SK-N-SH (cell line): Measurements from ENCODE around the gene KLHDC7B. TPM values are rescaled to one million over a fixed set of nuclear protein-coding genes. Genes with fewer than 3 reads are reported as not detected.

ENCODE experiments used
- CTCF ChIA-PET: fragments of 300-600, 350-600 bp; formaldehyde crosslinking; extraction: SDS; loops from one replicate; lab custom pipeline; 2021; lab: Yijun Ruan, JAX
- POLR2A ChIA-PET: fragments of 350-600 bp; sonication (Branson Sonifier 250); formaldehyde crosslinking; extraction: SDS; loops from one replicate; lab custom pipeline; 2020; ENCODE audit warnings: antibody characterized with exemption, inconsistent platforms; lab: Yijun Ruan, JAX
- DNase-seq: peaks from one replicate; pipeline ENCODE4 v3.0.0; 2012
- H2AFZ ChIP-seq: fragments of 200-600 bp; sonication (generic); 2 replicates; pipeline ENCODE4 v1.8.1; 2016; ENCODE audit warnings: antibody characterized with exemption, mild to moderate bottlenecking, low read depth
- H3F3A ChIP-seq: fragments of 200-600 bp; sonication (generic); replicated peaks from 2 replicates; pipeline ENCODE3; 2016; ENCODE audit warnings: antibody characterized with exemption, mild to moderate bottlenecking; ENCODE audit not compliant: insufficient read depth
- H3K27ac ChIP-seq, 2 experiments: fragments of 200-500 bp in 1 of 2; fragments of 200-600 bp in 1 of 2; sonication (Bioruptor generic) in 1 of 2; sonication (generic), shearing (Covaris generic) in 1 of 2; 2 replicates each; pipeline versions ENCODE4 v1.5.1 to v1.6.1; 2014 to 2016; ENCODE audit warnings: low read depth in 2 of 2, inconsistent platforms in 1 of 2, low read length in 1 of 2, mild to moderate bottlenecking in 1 of 2, mixed read lengths in 1 of 2
- H3K27me3 ChIP-seq: fragments of 200-600 bp; sonication (generic), shearing (Covaris generic); 2 replicates; pipeline ENCODE4 v1.6.1; 2016; ENCODE audit warnings: mixed run types; ENCODE audit not compliant: insufficient read depth
- H3K36me3 ChIP-seq, 2 experiments: fragments of 200-500 bp in 1 of 2; fragments of 200-600 bp in 1 of 2; sonication (Bioruptor generic) in 1 of 2; sonication (generic) in 1 of 2; replicated peaks in 1 of 2; 2 replicates each; pipeline versions ENCODE3 to v1.5.1; 2014 to 2016; ENCODE audit warnings: low read length in 1 of 2, mild to moderate bottlenecking in 1 of 2; ENCODE audit not compliant: insufficient read depth in 2 of 2, control insufficient read depth in 1 of 2
- H3K4me1 ChIP-seq, 2 experiments: fragments of 200-500 bp in 1 of 2; fragments of 200-600 bp in 1 of 2; sonication (Bioruptor generic) in 1 of 2; sonication (generic), shearing (Covaris generic) in 1 of 2; 2 replicates each; pipeline versions ENCODE4 v1.5.1 to v1.6.1; 2014 to 2016; ENCODE audit warnings: low read depth in 1 of 2, low read length in 1 of 2, mixed run types in 1 of 2; ENCODE audit not compliant: insufficient read depth in 2 of 2, control insufficient read depth in 1 of 2
- H3K4me2 ChIP-seq: fragments of 200-600 bp; sonication (generic), shearing (Covaris generic); 2 replicates; pipeline ENCODE4 v1.6.1; 2017; ENCODE audit warnings: mixed run types
- H3K4me3 ChIP-seq, 2 experiments: fragments of 200-500 bp in 1 of 2; fragments of 200-600 bp in 1 of 2; sonication (Bioruptor generic) in 1 of 2; sonication (generic), shearing (Covaris generic) in 1 of 2; 2 replicates each; pipeline versions ENCODE4 v1.5.1 to v1.8.1; 2014 to 2016; ENCODE audit warnings: low read depth in 2 of 2, inconsistent platforms in 1 of 2, low read length in 1 of 2, mild to moderate bottlenecking in 1 of 2, mixed read lengths in 1 of 2, moderate library complexity in 1 of 2
- H3K79me2 ChIP-seq: fragments of 200-600 bp; sonication (generic); 2 replicates; pipeline ENCODE4 v1.8.1; 2017; ENCODE audit warnings: mild to moderate bottlenecking; ENCODE audit not compliant: insufficient read depth
- H3K9ac ChIP-seq: fragments of 200-600 bp; sonication (generic); 2 replicates; pipeline ENCODE4 v1.6.1; 2017; ENCODE audit warnings: mixed run types
- H3K9me2 ChIP-seq: fragments of 200-600 bp; sonication (generic); 2 replicates; pipeline ENCODE4 v1.6.1; 2017; ENCODE audit warnings: mixed run types
- H3K9me3 ChIP-seq: fragments of 200-600 bp; sonication (generic); 2 replicates; pipeline ENCODE4 v1.6.1; 2017; ENCODE audit warnings: mixed run types, mild to moderate bottlenecking, moderate library complexity
- H4K20me1 ChIP-seq: fragments of 200-600 bp; sonication (generic); 2 replicates; pipeline ENCODE4 v1.6.1; 2017; ENCODE audit warnings: mild to moderate bottlenecking, mixed run types; ENCODE audit not compliant: insufficient read depth
- CTCF ChIP-seq: fragments of 200-600 bp; sonication (generic); IDR thresholded peaks from 2 replicates; pipeline ENCODE4 v1.6.1; 2017; ENCODE audit warnings: antibody characterized with exemption, mild to moderate bottlenecking, moderate library complexity
- ELF1 ChIP-seq: IDR thresholded peaks from 2 replicates; pipeline ENCODE4 v1.4.0; 2012
- EP300 ChIP-seq, 2 experiments: IDR thresholded peaks; 2 replicates each; pipeline versions ENCODE4 v1.4.0 to v1.6.1; 2012; ENCODE audit warnings: borderline replicate concordance in 1 of 2, low read depth in 1 of 2, low read length in 1 of 2
- EZH2phosphoT487 ChIP-seq: fragments of 200-600 bp; sonication (generic); IDR thresholded peaks from 2 replicates; pipeline ENCODE4 v1.6.1; 2017; ENCODE audit warnings: low read depth, mixed run types, mild to moderate bottlenecking, antibody characterized with exemption, moderate library complexity, borderline replicate concordance
- FOSL2 ChIP-seq: IDR thresholded peaks from 2 replicates; pipeline ENCODE4 v1.4.0; 2012; ENCODE audit warnings: low read depth, mild to moderate bottlenecking, moderate library complexity, borderline replicate concordance
- FOXM1 ChIP-seq: IDR thresholded peaks from 2 replicates; pipeline ENCODE4 v1.4.0; 2012; ENCODE audit warnings: low read depth, mild to moderate bottlenecking
- GABPA ChIP-seq: IDR thresholded peaks from 2 replicates; pipeline ENCODE4 v1.4.0; 2012; ENCODE audit warnings: low read depth, mild to moderate bottlenecking
- GATA2 ChIP-seq: sonication (generic); formaldehyde crosslinking; IDR thresholded peaks from 2 replicates; pipeline ENCODE4 v1.5.0; 2020; ENCODE audit warnings: mild to moderate bottlenecking, missing genetic modification reagents
- IRF3 ChIP-seq: fragments of 150-350 bp; IDR thresholded peaks from 2 replicates; pipeline ENCODE4 v1.6.1; 2016; ENCODE audit warnings: mild to moderate bottlenecking, low read depth, low read length
- MAX ChIP-seq: IDR thresholded peaks from 2 replicates; pipeline ENCODE4 v1.4.0; 2012; ENCODE audit warnings: low read depth
- MEF2A ChIP-seq: IDR thresholded peaks from 2 replicates; pipeline ENCODE4 v1.4.0; 2012; ENCODE audit warnings: low read depth, borderline replicate concordance
- MXI1 ChIP-seq: IDR thresholded peaks from 2 replicates; pipeline ENCODE4 v1.6.1; 2012; ENCODE audit warnings: mild to moderate bottlenecking, low read depth, low read length, improper control_type of control experiment
- NFIC ChIP-seq: IDR thresholded peaks from 2 replicates; pipeline ENCODE4 v1.4.0; 2012; ENCODE audit warnings: borderline replicate concordance
- NRF1 ChIP-seq: IDR thresholded peaks from 2 replicates; pipeline ENCODE4 v1.6.1; 2012; ENCODE audit warnings: low read depth, mild to moderate bottlenecking, low read length
- PBX3 ChIP-seq: IDR thresholded peaks from 2 replicates; pipeline ENCODE4; 2012
- POLR2AphosphoS5 ChIP-seq: IDR thresholded peaks from 2 replicates; pipeline ENCODE4 v1.6.1; 2012; ENCODE audit warnings: low read depth, low read length
- RAD21 ChIP-seq: IDR thresholded peaks from 2 replicates; pipeline ENCODE4 v1.6.1; 2012; ENCODE audit warnings: mild to moderate bottlenecking, low read length
- RCOR1 ChIP-seq: fragments of 150-350 bp; IDR thresholded peaks from 2 replicates; pipeline ENCODE4 v1.6.1; 2017; ENCODE audit warnings: antibody characterized with exemption, low read length
- REST ChIP-seq: IDR thresholded peaks from 2 replicates; pipeline ENCODE4 v1.6.1; 2012; ENCODE audit warnings: mild to moderate bottlenecking, low read depth, low read length, moderate library complexity
- SIN3A ChIP-seq: IDR thresholded peaks from 2 replicates; pipeline ENCODE4 v1.6.1; 2012; ENCODE audit warnings: low read depth, mild to moderate bottlenecking, low read length, moderate library complexity, borderline replicate concordance
- TCF12 ChIP-seq: IDR thresholded peaks from 2 replicates; pipeline ENCODE4 v1.4.0; 2012
- TEAD4 ChIP-seq: IDR thresholded peaks from 2 replicates; pipeline ENCODE4 v1.4.0; 2012; ENCODE audit warnings: mild to moderate bottlenecking, borderline replicate concordance; ENCODE audit not compliant: insufficient read depth
- USF2 ChIP-seq: fragments of 150-350 bp; IDR thresholded peaks from 2 replicates; pipeline ENCODE4 v1.6.1; 2017; ENCODE audit warnings: antibody characterized with exemption, low read length, low read depth, borderline replicate concordance
- WGBS: methylation state at CpG from one replicate; pipeline ENCODE4 v1.1.6; 2017; ENCODE audit warnings: low lambda C conversion rate; 5-methylcytosine and 5-hydroxymethylcytosine counted together
- polyA plus RNA-seq, 3 experiments: library from polyadenylated mRNA; depleted of rRNA; stranded (reverse); fragments of >200 nt; gene quantifications; 2 replicates each; pipeline ENCODE4 v1.2.3, GENCODE V29; 2012

KLHDC7B gene
- polyA plus RNA-seq, 1 of the 3 experiments (the other 2 are of a cell fraction), result 0.07 TPM

- H2AFZ ChIP-seq, result peak overlapping the region; percentile 76
- ChIA-PET CTCF (interaction anchor here (0.5 to 3.4 kb wide), 42 partner anchors 9 to 289 kb away, joined by 3 to 53 read pairs (median 4); partner anchors contain the start of genes CHKB, CPT1B, HDAC10 and KLHDC7B), POLR2A (interaction anchor here (1.1 to 2.9 kb wide), 13 partner anchors 13 to 224 kb away, joined by 3 to 12 read pairs (median 6); partner anchors contain the start of genes ADM2, CHKB, KLHDC7B and LMF2)
- no peaks in the 10 kb centered on the region for H3K27me3 ChIP-seq
- H3F3A ChIP-seq, result peaks cover 19% of the 10 kb centered on the region
- peaks cover 4 to 27% of the 10 kb centered on the region in 2 experiments for H3K36me3 ChIP-seq
- peak overlapping the region; percentile 93 for H3K4me2 ChIP-seq
- peaks cover 18% of the 10 kb centered on the region for H3K79me2 ChIP-seq
- DNase-seq, result peak; percentile 92
- H3K4me3 ChIP-seq, result peak overlapping the region; percentile 80 to 81
- no peaks in the 10 kb centered on the region for H3K9me2 ChIP-seq
- peak overlapping the region; percentile 68 to 93 for H3K27ac ChIP-seq
- H3K9me3 ChIP-seq, result no peaks in the 10 kb centered on the region
- H3K4me1 ChIP-seq, result peaks cover 7 to 27% of the 10 kb centered on the region in 2 experiments; a peak in 2 of 4 replicates
- H4K20me1 ChIP-seq, result peaks cover 8% of the 10 kb centered on the region; the same call in 1 of the 2 replicates
- H3K9ac ChIP-seq, result peak overlapping the region; percentile 80
- 1% methylated on average over 13 of the region's 77 CpGs for WGBS
- TF ChIP-seq ELF1, result no peak
- no peak for TF ChIP-seq USF2
- TF ChIP-seq GATA2 (CRISPR knock-in tag), result no peak
- no peak for TF ChIP-seq FOSL2
- TF ChIP-seq GABPA, result peak; percentile 40; the same call in 1 of the 2 replicates
- TF ChIP-seq NFIC, result no peak
- no peak; a peak in 1 of 4 replicates for TF ChIP-seq EP300 (IDR thresholded peaks at IDR 0.05; ENCODE audit: borderline replicate concordance in 1 of 2, low read depth in 1 of 2, low read length in 1 of 2)
- TF ChIP-seq MXI1, result no peak
- TF ChIP-seq EZH2phosphoT487, result no peak
- 0 out of 2 replicates have a peak, but pooled peaks have one; percentile 4 for TF ChIP-seq PBX3
- TF ChIP-seq MAX, result peak; percentile 58
- no peak for TF ChIP-seq POLR2AphosphoS5
- TF ChIP-seq RCOR1, result no peak
- TF ChIP-seq TCF12, result 0 out of 2 replicates have a peak, but pooled peaks have one; percentile 11
- TF ChIP-seq TEAD4, result no peak
- no peak for TF ChIP-seq SIN3A
- TF ChIP-seq CTCF, result peak; percentile 65
- no peak; the same call in 1 of the 2 replicates for TF ChIP-seq NRF1
- TF ChIP-seq REST, result no peak
- TF ChIP-seq MEF2A, result no peak
- no peak for TF ChIP-seq IRF3
- no peak for TF ChIP-seq FOXM1
- TF ChIP-seq RAD21, result no peak
Observed at GRCh38 chr22:50526108-50526833, 19.4 kb upstream of the KLHDC7B start.
